DND-41 (cell line): Measurements from ENCODE around the gene VWA8.

Experiments used
- CTCF ChIP-seq: IDR thresholded peaks from 2 replicates; pipeline ENCODE4 v1.5.1; 2012; ENCODE audit warnings: borderline replicate concordance, low read length, moderate library complexity, mild to moderate bottlenecking; ENCODE audit not compliant: poor library complexity, severe bottlenecking; ENCODE audit errors: extremely low read depth
- EZH2 ChIP-seq: IDR thresholded peaks from 3 replicates; pipeline ENCODE4 v1.6.1; 2012; ENCODE audit warnings: borderline replicate concordance, low read depth, mild to moderate bottlenecking, moderate library complexity, low read length, inconsistent platforms; ENCODE audit not compliant: severe bottlenecking

DNA sequence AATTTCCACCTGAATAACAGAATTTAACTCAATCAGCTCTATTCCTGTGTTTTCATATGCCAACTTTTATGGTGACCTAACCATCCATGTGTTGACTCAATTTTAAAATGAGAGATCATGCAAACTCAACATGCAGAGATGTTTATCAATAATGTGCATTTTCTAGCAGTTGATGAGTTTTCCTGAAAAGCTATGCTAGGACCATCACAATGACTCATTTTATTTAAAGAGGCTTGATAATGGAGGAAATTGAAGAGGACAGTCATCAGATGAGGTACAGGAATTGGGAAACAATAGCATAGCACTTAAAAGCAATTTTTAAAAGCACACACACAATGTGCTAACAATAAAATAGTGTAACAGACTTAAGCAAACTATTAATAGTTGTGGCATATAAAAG is 127.1 kb downstream of the VWA8 start:
- TF ChIP-seq EZH2 (no peak), CTCF (no peak)
